Measurements from ENCODE around the gene DNTT. TPM values are rescaled to one million over a fixed set of nuclear protein-coding genes. Genes with fewer than 3 reads are reported as not detected.
"Not testable (repeated sequence)": the region's sequence is repeated elsewhere in the genome, so short reads cannot be mapped to it uniquely, and the experiment has no call there.

Gene DNTT
- total RNA-seq, 4 donors from 2014 or later, result not detected

- no peak for TF ChIP-seq CTCF (IDR thresholded peaks at IDR 0.05)
Measured at GRCh38 chr10:96297486-96297885, 6.7 kb upstream of the DNTT start.

GRCh38 chr10:96298362-96298761 is 5.9 kb upstream of the DNTT start:
- ATAC-seq (ENCODE audit: low FRiP score) (no peak), DNase-seq (ENCODE audit: low spot score) (no peak)
- no peak for TF ChIP-seq CTCF (IDR thresholded peaks at IDR 0.05)

More at GRCh38 chr10:96297486-96297885, 6.7 kb upstream of the DNTT start:
- ATAC-seq (ENCODE audit: low FRiP score) (no peak), DNase-seq (ENCODE audit: low spot score) (no peak)

GRCh38 chr10:96299383-96299782 is 4.9 kb upstream of the DNTT start:
- ATAC-seq (ENCODE audit: low FRiP score) (no peak), DNase-seq (ENCODE audit: low spot score) (no peak)
- no peak for TF ChIP-seq CTCF (IDR thresholded peaks at IDR 0.05)

GRCh38 chr10:96301616-96302015 is 2.6 kb upstream of the DNTT start:
- DNase-seq (ENCODE audit: low spot score), result no peak
- no peak for TF ChIP-seq CTCF (IDR thresholded peaks at IDR 0.05)
- no peak for ATAC-seq (ENCODE audit: low FRiP score)

- TF ChIP-seq CTCF (IDR thresholded peaks at IDR 0.05), result no peak
- ATAC-seq (ENCODE audit: low FRiP score) (no peak), DNase-seq (ENCODE audit: low spot score) (no peak)
Measured at GRCh38 chr10:96305019-96305418, 785 bp downstream of the DNTT start.

GRCh38 chr10:96306516-96306915 is 2.3 kb downstream of the DNTT start:
- no peak for ATAC-seq (ENCODE audit: low FRiP score)
- DNase-seq (ENCODE audit: low spot score), result no peak
- no peak for TF ChIP-seq CTCF (IDR thresholded peaks at IDR 0.05)

- not testable (repeated sequence) for DNase-seq (ENCODE audit: low spot score); ATAC-seq (ENCODE audit: low FRiP score)
Measured at GRCh38 chr10:96308854-96309253, 4.6 kb downstream of the DNTT start.
